H1 (cell line): ENCODE results near the gene SUDS3. TPM values are rescaled to one million over a fixed set of nuclear protein-coding genes. Genes with fewer than 3 reads are reported as not detected.

Experiments used
- CTCF ChIA-PET: fragments of 300-600 bp; sonication (Branson Sonifier 250); formaldehyde crosslinking; loops from one replicate; lab custom pipeline; 2021; ENCODE audit not compliant: partially characterized antibody; lab: Charles Lee
- POLR2A ChIA-PET: fragments of 300-600 bp; sonication (Branson Sonifier 250); formaldehyde crosslinking; loops from one replicate; lab custom pipeline; 2021; ENCODE audit warnings: inconsistent platforms; ENCODE audit not compliant: partially characterized antibody; lab: Charles Lee
- DNase-seq, 2 experiments: peaks; one replicate each; pipeline versions ENCODE4 v3.0.0 to v3.0.0-alpha.2; 2010 to 2022; ENCODE audit warnings: low spot score in 2 of 2, low read depth in 1 of 2, mixed read lengths in 1 of 2
- FAIRE-seq: peaks from 2 replicates; lab custom pipeline; 2011; peaks lifted over from hg19 to GRCh38; lab: Jason Lieb, UNC
- H2AFZ ChIP-seq: 2 replicates; pipeline ENCODE4 v1.8.1; 2012; ENCODE audit warnings: low read length, inconsistent platforms
- H2AK5ac ChIP-seq: 2 replicates; pipeline ENCODE4 v1.6.1; 2013; ENCODE audit warnings: low read depth, low read length
- H2BK120ac ChIP-seq: replicated peaks from 2 replicates; pipeline ENCODE3; 2013; ENCODE audit warnings: low read depth, low read length, inconsistent platforms
- H2BK12ac ChIP-seq: 2 replicates; pipeline ENCODE4 v1.6.1; 2013; ENCODE audit warnings: low read depth, low read length
- H2BK15ac ChIP-seq: 2 replicates; pipeline ENCODE4 v1.6.1; 2013; ENCODE audit warnings: low read length
- H2BK20ac ChIP-seq: 2 replicates; pipeline ENCODE4 v1.6.1; 2013; ENCODE audit warnings: low read length
- H2BK5ac ChIP-seq: 2 replicates; pipeline ENCODE4 v1.6.1; 2013; ENCODE audit warnings: low read depth, low read length
- H3K14ac ChIP-seq: 2 replicates; pipeline ENCODE4 v1.6.1; 2013; ENCODE audit warnings: inconsistent platforms; ENCODE audit not compliant: insufficient read length
- H3K18ac ChIP-seq: 2 replicates; pipeline ENCODE4 v1.6.1; 2013; ENCODE audit warnings: low read length; ENCODE audit errors: extremely low read depth
- H3K23ac ChIP-seq: 2 replicates; pipeline ENCODE4 v1.6.1; 2013; ENCODE audit warnings: inconsistent platforms; ENCODE audit not compliant: insufficient read length
- H3K23me2 ChIP-seq: 2 replicates; pipeline ENCODE4 v1.6.1; 2013; ENCODE audit warnings: low read depth, low read length
- H3K27ac ChIP-seq: 2 replicates; pipeline ENCODE4 v1.6.1; 2011; ENCODE audit warnings: low read depth, low read length, inconsistent platforms
- H3K27me3 ChIP-seq, 4 experiments: replicated peaks in 1 of 4; 1 replicate in 1 of 4; 2 replicates in 3 of 4; pipeline versions ENCODE4 v1.6.1 to v1.8.1; 2011 to 2013; ENCODE audit warnings: low read length in 3 of 4, mild to moderate bottlenecking in 3 of 4, inconsistent platforms in 2 of 4, mixed read lengths in 2 of 4, moderate library complexity in 1 of 4; ENCODE audit not compliant: control insufficient read depth in 3 of 4, insufficient read depth in 3 of 4; ENCODE audit errors: extremely low read depth in 1 of 4
- H3K36me3 ChIP-seq, 4 experiments: 2 replicates each; pipeline versions ENCODE4 v1.6.1 to v1.8.1; 2011 to 2013; ENCODE audit warnings: mild to moderate bottlenecking in 4 of 4, low read length in 3 of 4, moderate library complexity in 2 of 4, control low read depth in 1 of 4, inconsistent platforms in 1 of 4; ENCODE audit not compliant: insufficient read depth in 4 of 4, control insufficient read depth in 2 of 4
- H3K4ac ChIP-seq: replicated peaks from 2 replicates; pipeline ENCODE3; 2013; ENCODE audit warnings: low read length, low read depth, mixed read lengths, inconsistent platforms; ENCODE audit not compliant: insufficient read length
- H3K4me1 ChIP-seq, 4 experiments: replicated peaks in 1 of 4; 1 replicate in 1 of 4; 2 replicates in 3 of 4; pipeline versions ENCODE4 v1.6.1 to v1.8.1; 2011 to 2013; ENCODE audit warnings: low read length in 3 of 4, inconsistent platforms in 2 of 4, mixed read lengths in 1 of 4; ENCODE audit not compliant: insufficient read depth in 4 of 4, control insufficient read depth in 3 of 4
- H3K4me2 ChIP-seq, 2 experiments: 2 replicates each; pipeline versions ENCODE4 v1.6.1 to v1.8.1; 2011 to 2013; ENCODE audit warnings: low read depth in 2 of 2, low read length in 2 of 2, control low read depth in 1 of 2, inconsistent platforms in 1 of 2, mild to moderate bottlenecking in 1 of 2; ENCODE audit not compliant: insufficient read depth in 1 of 2
- H3K4me3 ChIP-seq, 4 experiments: fragments of 200-600, 300-600 bp in 1 of 4; sonication (generic), shearing (Covaris generic), sonication (Bioruptor Twin) in 1 of 4; 2 replicates each; pipeline versions ENCODE4 v1.5.1 to v1.8.1; 2011 to 2016; ENCODE audit warnings: low read length in 4 of 4, low read depth in 3 of 4, control low read depth in 2 of 4, inconsistent platforms in 2 of 4, mild to moderate bottlenecking in 2 of 4, mixed read lengths in 1 of 4, moderate library complexity in 1 of 4; ENCODE audit not compliant: insufficient read depth in 2 of 4; ENCODE audit errors: extremely low read depth in 1 of 4
- H3K56ac ChIP-seq: replicated peaks from 2 replicates; pipeline ENCODE3; 2013; ENCODE audit warnings: low read depth, mild to moderate bottlenecking, mixed read lengths, low read length, inconsistent platforms; ENCODE audit not compliant: insufficient read length
- H3K79me1 ChIP-seq: 2 replicates; pipeline ENCODE4 v1.6.1; 2013; ENCODE audit warnings: low read depth, low read length, control low read depth
- H3K79me2 ChIP-seq, 2 experiments: 2 replicates each; pipeline versions ENCODE4 v1.6.1 to v1.8.1; 2012 to 2013; ENCODE audit warnings: low read length in 2 of 2, mild to moderate bottlenecking in 2 of 2, inconsistent platforms in 1 of 2; ENCODE audit not compliant: insufficient read depth in 2 of 2, control insufficient read depth in 1 of 2
- H3K9ac ChIP-seq, 4 experiments: replicated peaks in 1 of 4; 1 replicate in 1 of 4; 2 replicates in 3 of 4; pipeline versions ENCODE4 v1.6.1 to v1.8.1; 2011 to 2013; ENCODE audit warnings: low read depth in 3 of 4, low read length in 3 of 4, control low read depth in 2 of 4, mild to moderate bottlenecking in 2 of 4, moderate library complexity in 2 of 4, inconsistent platforms in 1 of 4; ENCODE audit errors: extremely low read depth in 1 of 4
- H3K9me3 ChIP-seq, 2 experiments: 2 replicates each; pipeline versions ENCODE4 v1.6.1 to v1.8.1; 2012 to 2013; ENCODE audit warnings: mild to moderate bottlenecking in 2 of 2, moderate library complexity in 2 of 2, control low read depth in 1 of 2, inconsistent platforms in 1 of 2, low read depth in 1 of 2, low read length in 1 of 2, mixed read lengths in 1 of 2; ENCODE audit not compliant: insufficient read depth in 2 of 2
- H4K20me1 ChIP-seq, 2 experiments: replicated peaks in 1 of 2; 2 replicates each; pipeline versions ENCODE3 to v1.8.1; 2011 to 2013; ENCODE audit warnings: inconsistent platforms in 2 of 2, low read length in 2 of 2, mild to moderate bottlenecking in 1 of 2; ENCODE audit not compliant: insufficient read depth in 2 of 2, control insufficient read depth in 1 of 2
- H4K5ac ChIP-seq: 2 replicates; pipeline ENCODE4 v1.6.1; 2013; ENCODE audit warnings: low read length, low read depth, mixed read lengths, inconsistent platforms; ENCODE audit not compliant: insufficient read length
- H4K8ac ChIP-seq: 2 replicates; pipeline ENCODE4 v1.8.0; 2013; ENCODE audit warnings: mild to moderate bottlenecking, moderate library complexity, low read length, inconsistent platforms; ENCODE audit not compliant: insufficient read depth; ENCODE audit errors: extremely low read depth
- H4K91ac ChIP-seq: replicated peaks from 2 replicates; pipeline ENCODE3; 2013; ENCODE audit warnings: low read length, mixed read lengths, inconsistent platforms; ENCODE audit not compliant: insufficient read length
- BACH1 ChIP-seq: IDR thresholded peaks from 2 replicates; pipeline ENCODE4 v1.6.1; 2012; ENCODE audit warnings: low read length, improper control_type of control experiment
- EZH2 ChIP-seq: fragments of 200-600 bp; sonication (generic); IDR thresholded peaks from 2 replicates; pipeline ENCODE4 v1.7.1; 2012; ENCODE audit warnings: low read depth, mild to moderate bottlenecking, moderate library complexity, low read length, inconsistent platforms; ENCODE audit not compliant: severe bottlenecking
- GTF2F1 ChIP-seq: IDR thresholded peaks from 2 replicates; pipeline ENCODE4 v1.6.1; 2012; ENCODE audit warnings: low read depth, low read length, improper control_type of control experiment, borderline replicate concordance
- MAX ChIP-seq: IDR thresholded peaks from 2 replicates; pipeline ENCODE4 v1.6.1; 2012; ENCODE audit warnings: inconsistent platforms
- PHF8 ChIP-seq: fragments of 200-600 bp; sonication (generic); conservative IDR thresholded peaks from 2 replicates; pipeline ENCODE4 v1.7.1; 2012; ENCODE audit warnings: low read depth, mild to moderate bottlenecking, inconsistent platforms, low read length, moderate library complexity
- SAP30 ChIP-seq: fragments of 300-600 bp; sonication (generic); IDR thresholded peaks from 2 replicates; pipeline ENCODE4 v1.7.1; 2012; ENCODE audit warnings: low read length, moderate library complexity, mild to moderate bottlenecking, inconsistent platforms; ENCODE audit not compliant: insufficient read depth, insufficient replicate concordance
- SP4 ChIP-seq: IDR thresholded peaks from 2 replicates; pipeline ENCODE4 v1.6.1; 2012; ENCODE audit warnings: low read length, inconsistent platforms
- YY1 ChIP-seq: IDR thresholded peaks from 2 replicates; pipeline ENCODE4 v1.6.1; 2011; ENCODE audit warnings: low read depth, mild to moderate bottlenecking, low read length
- WGBS, 2 experiments: shearing (Covaris generic) in 1 of 2; methylation state at CpG; one replicate each; pipeline versions ENCODE4 v1.1.6 to v1.1.7; 2013 to 2015; ENCODE audit warnings: low lambda C conversion rate in 2 of 2, mixed read lengths in 2 of 2, inconsistent platforms in 1 of 2, low coverage in 1 of 2, missing lambda C conversion rate in 1 of 2; ENCODE audit not compliant: insufficient replicate concordance in 2 of 2, insufficient coverage in 1 of 2, insufficient read length in 1 of 2; ENCODE audit errors: extremely low coverage in 1 of 2, missing lambda C conversion rate in 1 of 2; 5-methylcytosine and 5-hydroxymethylcytosine counted together
- polyA plus RNA-seq, 7 experiments: library from polyadenylated mRNA; depleted of rRNA in 3 of 7; stranded (reverse) in 5 of 7; unstranded in 2 of 7; fragments of >200 nt in 5 of 7; fragments of 200-250 nt in 2 of 7; gene quantifications; 1 replicate in 5 of 7; 2 replicates in 1 of 7; 4 replicates in 1 of 7; pipeline versions ENCODE4 v1.2.1 to v1.2.3, GENCODE V29; 2011 to 2013; ENCODE audit warnings: missing spikeins in 2 of 7, mixed read lengths in 2 of 7
- total RNA-seq: library from RNA; stranded (reverse); fragmentation: NEBNext Ultra II Directional; extraction: Animal tissue kit (Norgen Biotek cat#: 25700); gene quantifications from 2 replicates; pipeline ENCODE4 v1.2.1, GENCODE V29; 2021

SUDS3 gene
- total and polyA plus RNA-seq, 2 of the 8 experiments (the other 6 are each of a cell fraction or from before 2014, with no cell fraction given): 30.0 to 58.7 TPM

DNA sequence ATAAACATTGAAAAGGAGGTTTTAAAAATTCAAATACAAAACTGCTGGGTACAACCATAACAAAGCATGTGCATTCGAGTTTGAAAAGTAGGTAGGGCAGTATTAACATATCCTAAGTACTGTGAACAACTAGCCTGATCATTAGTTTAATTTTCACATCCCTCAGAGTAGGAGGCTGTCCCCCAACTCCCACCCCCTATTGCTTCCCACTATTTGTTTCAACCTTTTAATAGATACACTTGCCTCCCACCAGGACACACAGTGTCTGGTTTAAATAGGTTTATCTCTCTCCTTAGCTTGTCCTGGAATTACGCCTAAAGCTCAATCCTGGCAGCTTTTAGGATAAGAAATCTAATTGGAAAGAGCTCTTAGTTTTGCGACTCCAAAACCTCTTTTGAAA lies 5.8 kb upstream of the SUDS3 start:
- ChIA-PET CTCF (interaction anchor here (0.7 to 1.5 kb wide), 3 partner anchors 189 to 205 kb away, joined by 4 read pairs; no protein-coding TSS in a partner anchor), POLR2A (interaction anchor here (0.6 to 0.9 kb wide), 2 partner anchors 181 to 436 kb away, joined by 3 read pairs; no protein-coding TSS in a partner anchor)
- no peak for TF ChIP-seq BACH1
- TF ChIP-seq SP4: no peak
- TF ChIP-seq YY1: no peak
- no peak for TF ChIP-seq MAX
- no peak for TF ChIP-seq PHF8
- no peak for TF ChIP-seq GTF2F1
- TF ChIP-seq EZH2: no peak
- TF ChIP-seq SAP30: no peak
- 69% methylated on average over 3 of the region's 3 CpGs; no CpG with 5 or more reads in 1 of the 2 experiments for WGBS, 2 experiments
- Histone ChIP-seq H2BK15ac (no peak overlapping the region), H3K9me3 (no peaks in the 10 kb centered on the region), H3K56ac (no peak overlapping the region), H2BK20ac (no peak overlapping the region), H2BK12ac (no peak overlapping the region), H3K9ac (no peak overlapping the region), H3K36me3 (no peaks in the 10 kb centered on the region), H3K14ac (peak overlapping the region; percentile 31), H3K79me2 (no peaks in the 10 kb centered on the region), H3K27ac (no peak overlapping the region), H3K79me1 (no peaks in the 10 kb centered on the region), H3K27me3 (peaks cover 0 to 13% (median 8%) of the 10 kb centered on the region in 4 experiments; a peak in 5 of 7 replicates), H4K5ac (no peak overlapping the region), H3K18ac (no peak overlapping the region), H3K4ac (no peak overlapping the region), H4K91ac (no peak overlapping the region), H4K20me1 (no peaks in the 10 kb centered on the region), H2AK5ac (no peak overlapping the region), H3K4me2 (peak overlapping the region; percentile 74 to 84), H3K23ac (no peak overlapping the region), H3K23me2 (peaks cover 11% of the 10 kb centered on the region; the same call in 1 of the 2 replicates), H4K8ac (no peak overlapping the region), H3K4me1 (peaks cover 0 to 6% (median 2%) of the 10 kb centered on the region in 4 experiments; a peak in 4 of 7 replicates), H3K4me3 (peak overlapping the region in 1 of 4 experiments; percentile 97; a peak in 3 of 8 replicates), H2AFZ (no peak overlapping the region), H2BK5ac (no peak overlapping the region), H2BK120ac (no peak overlapping the region)
- DNase-seq (no peak), FAIRE-seq (no peak)
